ENCODE results near the gene DNAAF3.
"Not testable (repeated sequence)": the region's sequence is repeated elsewhere in the genome, so short reads cannot be mapped to it uniquely, and the experiment has no call there.

The DNAAF3 gene

DNA sequence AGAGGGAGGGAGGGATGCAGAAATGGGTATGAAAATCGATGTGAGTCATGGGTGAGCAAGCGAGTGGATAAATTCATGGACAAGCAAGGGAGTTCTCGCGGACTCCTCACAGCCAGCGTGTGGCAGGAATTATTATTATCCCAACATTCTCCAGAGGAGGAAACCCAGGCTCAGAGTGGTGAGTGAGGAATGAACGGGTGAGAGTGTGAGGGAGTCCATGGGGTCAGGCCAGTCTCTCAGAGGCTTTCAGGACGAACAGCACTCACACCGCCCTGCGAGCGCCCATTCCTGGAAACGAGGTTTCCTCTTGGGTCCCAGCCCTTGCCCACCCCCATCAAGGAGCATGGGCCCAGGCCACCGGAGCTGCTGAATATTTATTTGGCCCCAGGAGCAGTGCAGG, 6.3 kb upstream of the DNAAF3 start:
- Histone ChIP-seq H3K4me3 (ENCODE audit: low read length) (no peak overlapping the region), H3K27ac (ENCODE audit: low read length) (no peak overlapping the region), H4K20me1 (ENCODE audit: insufficient read depth, low read length) (no peaks in the 10 kb centered on the region), H2AFZ (ENCODE audit: low read depth, low read length) (no peak overlapping the region), H3K9ac (ENCODE audit: low read length) (no peak overlapping the region), H3K9me3 (ENCODE audit: insufficient read depth, low read length) (no peaks in the 10 kb centered on the region), H3K27me3 (ENCODE audit: low read depth, low read length) (peaks cover 4% of the 10 kb centered on the region; the same call in 1 of the 2 replicates), H3K4me1 (ENCODE audit: low read length) (no peaks in the 10 kb centered on the region), H3K79me2 (ENCODE audit: low read length) (no peaks in the 10 kb centered on the region), H3K4me2 (ENCODE audit: low read length) (no peak overlapping the region), H3K36me3 (replicated peaks; ENCODE audit: low read depth, low read length) (no peaks in the 10 kb centered on the region)
- TF ChIP-seq, protein P1, sequence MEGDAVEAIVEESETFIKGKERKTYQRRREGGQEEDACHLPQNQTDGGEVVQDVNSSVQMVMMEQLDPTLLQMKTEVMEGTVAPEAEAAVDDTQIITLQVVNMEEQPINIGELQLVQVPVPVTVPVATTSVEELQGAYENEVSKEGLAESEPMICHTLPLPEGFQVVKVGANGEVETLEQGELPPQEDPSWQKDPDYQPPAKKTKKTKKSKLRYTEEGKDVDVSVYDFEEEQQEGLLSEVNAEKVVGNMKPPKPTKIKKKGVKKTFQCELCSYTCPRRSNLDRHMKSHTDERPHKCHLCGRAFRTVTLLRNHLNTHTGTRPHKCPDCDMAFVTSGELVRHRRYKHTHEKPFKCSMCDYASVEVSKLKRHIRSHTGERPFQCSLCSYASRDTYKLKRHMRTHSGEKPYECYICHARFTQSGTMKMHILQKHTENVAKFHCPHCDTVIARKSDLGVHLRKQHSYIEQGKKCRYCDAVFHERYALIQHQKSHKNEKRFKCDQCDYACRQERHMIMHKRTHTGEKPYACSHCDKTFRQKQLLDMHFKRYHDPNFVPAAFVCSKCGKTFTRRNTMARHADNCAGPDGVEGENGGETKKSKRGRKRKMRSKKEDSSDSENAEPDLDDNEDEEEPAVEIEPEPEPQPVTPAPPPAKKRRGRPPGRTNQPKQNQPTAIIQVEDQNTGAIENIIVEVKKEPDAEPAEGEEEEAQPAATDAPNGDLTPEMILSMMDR (IDR thresholded peaks at IDR 0.05; ENCODE audit: low read depth, low read length), result no peak
- TF ChIP-seq EZH2phosphoT487 (IDR thresholded peaks at IDR 0.05; ENCODE audit: low read depth), result no peak

DNA sequence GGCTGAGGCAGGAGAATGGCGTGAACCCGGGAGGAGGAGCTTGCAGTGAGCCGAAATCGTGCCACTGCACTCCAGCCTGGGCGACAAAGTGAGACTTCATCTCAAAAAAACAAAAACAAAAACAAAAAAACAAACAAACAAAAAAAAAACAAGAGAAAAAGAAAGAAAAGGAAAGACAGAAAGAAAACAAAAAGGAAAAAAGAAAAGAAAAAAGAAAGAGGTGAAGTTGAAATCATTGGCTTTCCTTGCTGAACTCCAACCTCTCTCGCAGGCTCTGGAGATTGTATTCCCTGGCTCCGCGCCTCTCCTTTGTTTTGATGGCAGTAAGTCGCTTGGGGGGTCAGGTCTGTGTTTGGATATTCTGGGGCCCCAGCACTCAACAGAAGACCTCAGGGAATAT, 5.9 kb upstream of the DNAAF3 start:
- not testable (repeated sequence) for H3K79me2 ChIP-seq (ENCODE audit: low read length); H2AFZ ChIP-seq (ENCODE audit: low read depth, low read length); H3K9ac ChIP-seq (ENCODE audit: low read length); H3K27me3 ChIP-seq (ENCODE audit: low read depth, low read length); H3K4me1 ChIP-seq (ENCODE audit: low read length); H3K36me3 ChIP-seq (replicated peaks; ENCODE audit: low read depth, low read length); H4K20me1 ChIP-seq (ENCODE audit: insufficient read depth, low read length); H3K27ac ChIP-seq (ENCODE audit: low read length); H3K4me3 ChIP-seq (ENCODE audit: low read length); H3K9me3 ChIP-seq (ENCODE audit: insufficient read depth, low read length); H3K4me2 ChIP-seq (ENCODE audit: low read length)

DNA sequence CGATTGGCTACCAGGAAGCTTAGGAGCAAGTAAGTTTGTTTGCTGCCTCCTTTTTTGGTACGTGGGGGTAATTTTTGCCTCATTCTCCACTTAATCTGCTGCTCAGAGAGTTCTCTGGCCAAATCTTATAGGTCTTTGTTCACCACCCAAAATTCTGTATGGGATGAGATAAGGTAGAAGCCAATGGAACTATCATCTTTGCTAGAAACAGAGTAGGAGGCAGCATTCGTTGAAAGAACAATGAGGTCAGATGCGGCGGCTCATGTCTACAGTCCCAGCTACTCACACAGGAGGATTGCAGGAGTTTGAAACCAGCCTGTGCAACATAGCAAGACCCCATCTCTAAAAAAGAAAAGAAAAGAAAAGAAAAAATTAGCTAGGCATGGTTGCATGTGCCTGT, 5.0 kb upstream of the DNAAF3 start:
- Histone ChIP-seq H3K36me3 (replicated peaks; ENCODE audit: low read depth, low read length) (no peaks in the 10 kb centered on the region), H3K4me1 (ENCODE audit: low read length) (no peaks in the 10 kb centered on the region), H3K4me2 (ENCODE audit: low read length) (no peak overlapping the region), H3K4me3 (ENCODE audit: low read length) (no peak overlapping the region), H3K9me3 (ENCODE audit: insufficient read depth, low read length) (no peaks in the 10 kb centered on the region), H3K27ac (ENCODE audit: low read length) (no peak overlapping the region), H3K79me2 (ENCODE audit: low read length) (no peaks in the 10 kb centered on the region), H4K20me1 (ENCODE audit: insufficient read depth, low read length) (no peaks in the 10 kb centered on the region), H2AFZ (ENCODE audit: low read depth, low read length) (no peak overlapping the region), H3K27me3 (ENCODE audit: low read depth, low read length) (peaks cover 4% of the 10 kb centered on the region; the same call in 1 of the 2 replicates), H3K9ac (ENCODE audit: low read length) (no peak overlapping the region)
- TF ChIP-seq, protein P1 (IDR thresholded peaks at IDR 0.05; ENCODE audit: low read depth, low read length), result no peak
- TF ChIP-seq EZH2phosphoT487 (IDR thresholded peaks at IDR 0.05; ENCODE audit: low read depth), result no peak

DNA sequence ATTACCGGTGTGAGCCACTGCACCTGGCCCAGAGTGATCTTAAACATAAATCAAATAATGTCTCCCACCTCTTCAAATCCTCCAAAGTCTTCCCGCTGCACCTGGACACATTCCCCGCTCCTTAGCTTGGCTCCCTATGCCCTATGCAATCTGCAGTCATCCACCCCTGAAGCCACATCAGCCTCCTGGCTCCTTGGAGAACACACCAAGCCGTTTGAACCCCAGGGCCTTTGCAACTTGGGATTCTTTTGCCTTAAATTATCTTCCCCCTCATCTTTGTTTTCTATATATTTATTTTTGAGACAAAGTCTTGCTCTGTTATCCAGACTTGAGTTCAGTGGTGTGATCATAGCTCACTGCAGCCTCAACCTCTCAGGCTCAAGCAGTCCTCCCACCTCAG, 2.7 kb upstream of the DNAAF3 start:
- Histone ChIP-seq H3K27me3 (ENCODE audit: low read depth, low read length) (peaks cover 4% of the 10 kb centered on the region; the same call in 1 of the 2 replicates), H3K4me3 (ENCODE audit: low read length) (no peak overlapping the region), H3K4me1 (ENCODE audit: low read length) (no peaks in the 10 kb centered on the region)

More for the DNA sequence above, 2.7 kb upstream of the DNAAF3 start:
- TF ChIP-seq, protein P1 (IDR thresholded peaks at IDR 0.05; ENCODE audit: low read depth, low read length), result no peak
- TF ChIP-seq EZH2phosphoT487 (IDR thresholded peaks at IDR 0.05; ENCODE audit: low read depth), result no peak
- no peak overlapping the region for H2AFZ ChIP-seq (ENCODE audit: low read depth, low read length)
- H3K27ac ChIP-seq (ENCODE audit: low read length), result no peak overlapping the region
- H4K20me1 ChIP-seq (ENCODE audit: insufficient read depth, low read length), result no peaks in the 10 kb centered on the region
- no peak overlapping the region for H3K9ac ChIP-seq (ENCODE audit: low read length)
- no peaks in the 10 kb centered on the region for H3K9me3 ChIP-seq (ENCODE audit: insufficient read depth, low read length)
- no peaks in the 10 kb centered on the region for H3K79me2 ChIP-seq (ENCODE audit: low read length)
- H3K36me3 ChIP-seq (replicated peaks; ENCODE audit: low read depth, low read length), result no peaks in the 10 kb centered on the region
- H3K4me2 ChIP-seq (ENCODE audit: low read length), result no peak overlapping the region
